ENCODE results near the gene ATXN3L.

- no peak for TF ChIP-seq CTCF (conservative IDR thresholded peaks at IDR 0.05; ENCODE audit: low read depth, low read length)
- no peak for TF ChIP-seq EZH2 (IDR thresholded peaks at IDR 0.05; ENCODE audit: borderline replicate concordance, low read depth, low read length, poor library complexity, severe bottlenecking)
Observed at GRCh38 chrX:13338996-13339515, 19.2 kb upstream of the ATXN3L start.

Measured in A673 (cell line).